Lower leg skin (tissue), 4 donors: ENCODE measurements around the gene ARGLU1. TPM values are rescaled to one million over a fixed set of nuclear protein-coding genes. Genes with fewer than 3 reads are reported as not detected.

ENCODE experiments used
- DNase-seq, 2 donors: peaks; one replicate each; pipeline ENCODE4 v3.0.0-alpha.2; 2019; ENCODE audit warnings: low spot score in 2 of 2
- H3K4me3 ChIP-seq: fragments of 200-600 bp; sonication (generic); 2 replicates; pipeline ENCODE4 v1.5.1; 2017; ENCODE audit warnings: mild to moderate bottlenecking, low read depth; ENCODE audit not compliant: poor library complexity, severe bottlenecking
- CTCF ChIP-seq, 3 donors: fragments of 450-650 bp; IDR thresholded peaks; one replicate each; pipeline ENCODE4 v1.5.1; 2016; ENCODE audit warnings: antibody characterized with exemption in 3 of 3, mild to moderate bottlenecking in 3 of 3, moderate library complexity in 2 of 3
- POLR2A ChIP-seq, 2 donors: fragments of 450-650 bp; IDR thresholded peaks; one replicate each; pipeline ENCODE4 v1.6.1; 2016 to 2017; ENCODE audit warnings: antibody characterized with exemption in 2 of 2, mild to moderate bottlenecking in 1 of 2, moderate library complexity in 1 of 2
- WGBS, 2 donors: methylation state at CpG; one replicate each; pipeline ENCODE4 v1.1.5; 2018; 5-methylcytosine and 5-hydroxymethylcytosine counted together
- intact Hi-C: fragments of 100-400 bp; cut with DNase I; formaldehyde crosslinking; loops from one replicate; pipeline ENCODE4 v1.15.0; 2023; ENCODE audit warnings: low total_unique reads
- total RNA-seq, 4 donors: library from RNA; depleted of rRNA; stranded (reverse); fragments of >200 nt; gene quantifications; one replicate each; pipeline ENCODE4 v1.1.0, GENCODE V29; 2016

Gene ARGLU1
- total RNA-seq, 4 donors from 2014 or later: 44.7 to 73.0 (median 48.4) TPM

DNA sequence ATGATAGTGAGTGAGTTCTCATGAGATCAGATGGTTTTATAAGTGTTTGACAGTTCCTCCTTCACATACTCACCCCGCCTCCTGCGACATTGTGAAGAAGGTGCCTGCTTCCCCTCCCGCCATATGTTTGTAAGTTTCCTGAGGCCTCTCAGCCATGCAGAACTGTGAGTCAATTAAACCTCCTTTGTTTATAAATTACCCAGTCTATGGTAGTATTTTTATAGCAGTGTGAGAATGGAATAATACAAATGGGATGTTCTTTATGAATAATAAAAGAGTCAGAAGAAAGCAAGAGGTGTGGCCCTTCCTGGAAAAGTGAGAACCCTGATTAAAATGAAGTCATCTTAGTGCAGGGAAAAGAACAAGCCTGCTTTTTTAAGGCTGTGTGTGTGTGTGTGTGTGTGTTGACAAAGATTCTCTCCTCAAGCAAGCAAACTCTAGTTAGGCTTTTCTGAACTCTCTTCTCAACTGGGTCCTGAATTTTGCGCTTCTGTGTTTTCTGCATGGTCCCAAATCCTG, 18.8 kb upstream of the ARGLU1 start:
- no peak for TF ChIP-seq POLR2A (IDR thresholded peaks at IDR 0.05)
- intact Hi-C loops: no loop called here
- no peak for DNase-seq
- 68 to 73% methylated on average over 4 of the region's 4 CpGs for WGBS, 2 donors
- H3K4me3 ChIP-seq: no peak overlapping the region

DNA sequence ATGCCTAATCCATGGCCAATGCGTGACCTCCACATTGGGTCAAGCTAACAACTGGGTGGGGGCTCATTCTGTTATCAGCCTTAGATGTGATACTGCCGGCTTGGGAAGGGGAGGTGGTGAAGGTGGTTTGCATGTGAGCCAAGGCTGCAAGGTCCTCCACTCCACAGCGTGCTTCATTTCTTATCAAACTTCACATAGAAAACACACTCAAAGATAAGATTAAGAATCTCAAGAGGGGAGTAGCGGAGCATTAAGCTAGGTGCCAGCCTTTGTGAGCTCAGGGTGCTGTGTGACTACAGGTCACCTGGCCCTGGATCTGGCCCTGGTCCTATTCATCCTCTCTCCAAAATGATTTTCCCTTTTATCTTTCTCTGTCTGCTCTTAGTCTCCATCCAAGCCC, 13.3 kb upstream of the ARGLU1 start:
- no peak for DNase-seq
- WGBS, 2 donors: 92 to 100% methylated on average over 4 of the region's 4 CpGs
- no peak overlapping the region for H3K4me3 ChIP-seq
- TF ChIP-seq CTCF (IDR thresholded peaks at IDR 0.05) (no peak), POLR2A (IDR thresholded peaks at IDR 0.05) (no peak)
- intact Hi-C loops: no loop called here

- TF ChIP-seq CTCF (IDR thresholded peaks at IDR 0.05) (no peak), POLR2A (IDR thresholded peaks at IDR 0.05) (no peak)
- no peak overlapping the region for H3K4me3 ChIP-seq
- no peak for DNase-seq
- intact Hi-C loops: no loop called here
Measured at GRCh38 chr13:106575896-106576295, 8.0 kb upstream of the ARGLU1 start.

DNA sequence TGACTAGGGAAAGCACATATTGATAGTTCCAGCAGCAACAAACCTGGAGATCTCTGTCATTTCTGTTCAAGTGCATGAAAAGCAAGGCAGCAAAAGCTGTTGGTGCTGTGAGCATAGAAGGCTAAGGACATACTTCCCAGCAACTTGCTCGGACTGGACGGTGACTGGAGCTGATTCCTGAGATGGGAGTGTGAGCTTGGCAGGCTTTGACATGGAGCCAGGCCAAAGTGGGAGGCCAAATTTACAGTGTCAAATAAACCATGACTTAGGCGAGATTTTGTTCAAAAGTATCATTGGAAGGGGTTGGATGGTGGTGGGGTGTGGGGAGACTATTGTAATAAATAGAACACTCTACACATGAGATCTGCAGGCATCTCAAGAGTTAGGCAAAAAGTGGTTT, 5.9 kb upstream of the ARGLU1 start:
- TF ChIP-seq POLR2A (IDR thresholded peaks at IDR 0.05): no peak
- TF ChIP-seq CTCF (IDR thresholded peaks at IDR 0.05): no peak
- intact Hi-C loops: no loop called here
- WGBS, 2 donors: 18 to 23% methylated on average over 3 of the region's 3 CpGs
- DNase-seq: peak; percentile 38 to 91
- no peak overlapping the region for H3K4me3 ChIP-seq

GRCh38 chr13:106573284-106573846, 5.4 kb upstream of the ARGLU1 start:
- intact Hi-C loops: no loop called here
- TF ChIP-seq POLR2A (IDR thresholded peaks at IDR 0.05): no peak
- no peak overlapping the region for H3K4me3 ChIP-seq
- 54 to 55% methylated on average over 8 of the region's 8 CpGs for WGBS, 2 donors
- peak in 1 of 2 donors; percentile 53 for DNase-seq

DNA sequence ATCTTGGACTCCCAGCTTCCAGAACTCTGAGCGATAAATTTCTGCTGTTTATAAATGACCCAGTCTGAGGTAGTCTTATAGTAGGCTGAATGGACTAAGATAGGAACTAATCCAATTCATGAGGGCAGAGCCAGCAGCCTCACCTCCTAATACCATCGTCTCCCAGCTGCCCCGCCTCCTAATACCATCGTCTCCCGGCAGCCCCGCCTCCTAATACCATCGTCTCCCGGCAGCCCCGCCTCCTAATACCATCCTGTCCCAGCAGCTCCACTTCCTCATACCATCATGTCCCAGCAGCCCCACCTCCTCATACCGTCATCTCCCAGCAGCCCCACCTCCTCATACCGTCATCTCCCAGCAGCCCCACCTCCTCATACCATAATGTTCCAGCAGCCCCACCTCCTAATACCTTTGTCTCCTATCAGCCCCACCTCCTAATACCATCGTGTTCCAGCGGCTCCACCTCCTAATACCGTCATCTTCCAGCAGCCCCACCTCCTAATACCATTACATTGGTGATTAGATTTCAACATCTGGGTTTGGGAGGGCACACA, 2.4 kb upstream of the ARGLU1 start:
- H3K4me3 ChIP-seq: no peak overlapping the region
- TF ChIP-seq POLR2A (IDR thresholded peaks at IDR 0.05): no peak
- no peak for TF ChIP-seq CTCF (IDR thresholded peaks at IDR 0.05)
- 34 to 38% methylated on average over 14 of the region's 14 CpGs for WGBS, 2 donors

More for the DNA sequence above, 2.4 kb upstream of the ARGLU1 start:
- intact Hi-C loops: no loop called here
- DNase-seq: peak; percentile 83 to 90
